ENCODE measurements around the gene POTEI.
"Not testable (repeated sequence)": the region's sequence is repeated elsewhere in the genome, so short reads cannot be mapped to it uniquely, and the experiment has no call there.

Gene POTEI

DNA sequence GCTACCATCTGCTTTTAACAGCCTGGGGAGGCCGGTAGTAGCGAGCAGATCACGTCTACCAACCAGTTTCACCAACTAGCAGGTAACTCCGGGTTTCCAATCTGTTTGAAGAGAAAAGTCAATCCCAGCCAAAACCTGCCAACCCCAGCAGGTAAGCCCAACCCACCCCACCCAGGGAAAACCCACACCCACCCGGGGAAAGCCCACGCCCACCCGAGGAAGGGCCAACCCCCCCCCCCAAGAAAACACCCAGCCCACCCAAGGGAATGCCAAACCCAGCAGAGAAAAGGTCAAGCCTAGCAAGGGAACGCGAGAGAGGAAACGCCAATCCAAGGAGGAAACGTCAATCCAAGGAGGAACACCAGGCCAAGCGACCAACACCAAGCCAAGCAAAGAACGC is at the start of gene POTEI:
POTEI (minus strand) TSS at position 101 of the 400 bp plus-strand sequence; CDS start at position 8, 93 bp downstream.
- not testable (repeated sequence) for FAIRE-seq; DNase-seq (ENCODE audit: low spot score)

DNA sequence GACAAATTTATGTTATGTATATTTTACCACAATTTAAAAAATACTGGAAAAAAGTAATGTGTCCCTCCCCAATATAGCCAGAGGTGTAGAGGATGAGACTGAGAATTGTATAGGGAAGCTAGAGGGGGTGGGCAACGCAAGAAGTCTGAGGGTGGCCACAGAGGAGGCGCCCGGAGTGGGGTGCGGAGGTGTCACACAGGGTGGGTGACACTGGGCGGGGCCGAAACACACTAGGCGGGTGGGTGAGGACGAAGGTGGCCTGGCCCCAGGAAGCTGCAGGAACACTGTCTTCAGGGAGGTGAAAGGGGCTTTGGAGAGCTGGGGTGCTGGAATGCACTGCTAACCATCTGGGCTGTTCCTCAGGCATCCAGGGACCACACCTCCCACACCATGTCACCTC is 47.3 kb upstream of the POTEI start:
- not testable (repeated sequence) for DNase-seq (ENCODE audit: low spot score); FAIRE-seq

DNA sequence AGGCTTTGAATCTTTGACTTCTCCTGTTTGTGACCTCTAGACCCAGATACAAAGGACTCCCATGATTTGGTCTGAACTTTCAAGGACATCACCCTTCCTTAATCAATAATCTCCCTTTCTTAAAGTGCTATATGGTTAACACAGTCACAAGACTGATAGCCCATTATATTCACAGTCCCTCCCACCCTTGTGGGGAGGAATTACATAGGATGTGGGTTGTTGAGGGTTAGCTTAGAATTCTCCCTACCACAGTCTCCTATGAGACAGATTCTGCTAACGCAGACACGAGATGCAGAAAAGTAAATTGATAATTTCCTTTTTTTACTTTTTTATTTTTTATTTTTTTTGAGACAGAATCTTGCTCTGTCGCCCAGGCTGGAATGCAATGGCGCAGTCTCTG is 45.0 kb upstream of the POTEI start:
- DNase-seq (ENCODE audit: low spot score): not testable (repeated sequence)

DNA sequence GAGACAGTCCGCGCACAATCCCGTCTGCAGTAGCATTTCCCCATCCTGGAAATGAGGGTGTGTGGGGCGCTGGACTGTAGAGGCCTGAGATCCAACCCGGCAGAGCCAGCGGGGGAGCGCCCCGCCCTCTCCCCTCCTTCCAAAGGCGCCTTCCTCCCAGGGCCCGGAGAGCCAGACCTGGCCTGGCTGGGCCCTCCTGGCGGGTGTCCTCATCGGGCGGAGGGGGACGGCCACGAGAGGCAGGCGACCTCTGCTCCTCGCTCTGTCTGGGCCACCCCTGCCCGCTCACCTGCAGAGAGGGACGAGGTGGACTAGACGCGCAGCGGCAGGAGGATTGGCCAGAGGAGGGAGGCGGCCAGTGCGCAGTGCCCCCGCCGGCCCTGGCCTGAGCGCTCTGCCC is 40.3 kb upstream of the POTEI start:
- DNase-seq (ENCODE audit: low spot score); FAIRE-seq: not testable (repeated sequence)

More for the DNA sequence above, 45.0 kb upstream of the POTEI start:
- FAIRE-seq: not testable (repeated sequence)

DNA sequence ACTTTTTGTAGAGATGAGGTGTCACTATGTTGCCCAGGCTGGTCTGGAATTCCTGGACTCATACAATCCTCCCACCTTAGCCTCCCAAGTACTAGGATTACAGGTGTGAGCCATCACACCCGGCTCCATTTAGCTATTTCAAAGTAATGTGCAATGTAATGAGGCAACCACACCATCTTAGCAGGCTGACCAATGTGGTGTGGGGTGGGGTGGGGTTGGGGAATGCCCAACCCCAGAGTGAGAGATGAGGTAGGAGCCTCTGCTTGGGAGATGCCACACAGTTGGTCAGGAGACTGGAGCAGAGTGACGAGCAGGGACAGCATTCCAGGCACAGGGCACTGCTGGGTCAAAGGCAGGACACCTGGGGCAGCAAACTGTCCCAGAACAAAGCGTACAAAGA is 39.3 kb upstream of the POTEI start:
- not testable (repeated sequence) for FAIRE-seq; DNase-seq (ENCODE audit: low spot score)

DNA sequence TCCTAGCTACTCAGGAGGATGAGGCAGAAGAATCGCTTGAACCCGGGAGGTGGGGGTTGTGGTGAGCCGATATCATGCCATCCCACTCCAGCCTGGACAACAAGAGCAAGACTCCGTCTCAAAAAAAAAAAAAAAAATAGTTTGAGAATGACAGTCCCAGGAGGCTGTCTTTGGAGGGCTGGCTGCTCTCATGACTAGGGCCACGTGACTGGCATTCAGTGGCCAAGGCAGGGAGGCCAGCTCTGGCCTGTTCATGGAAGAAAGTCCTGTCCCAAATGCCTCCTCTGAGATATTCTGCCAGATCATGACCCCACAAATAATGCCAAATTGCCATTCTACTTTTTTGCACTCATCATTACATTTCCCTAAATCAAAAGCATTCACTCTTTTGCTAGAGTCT is 35.9 kb upstream of the POTEI start:
- FAIRE-seq; DNase-seq (ENCODE audit: low spot score): not testable (repeated sequence)

DNA sequence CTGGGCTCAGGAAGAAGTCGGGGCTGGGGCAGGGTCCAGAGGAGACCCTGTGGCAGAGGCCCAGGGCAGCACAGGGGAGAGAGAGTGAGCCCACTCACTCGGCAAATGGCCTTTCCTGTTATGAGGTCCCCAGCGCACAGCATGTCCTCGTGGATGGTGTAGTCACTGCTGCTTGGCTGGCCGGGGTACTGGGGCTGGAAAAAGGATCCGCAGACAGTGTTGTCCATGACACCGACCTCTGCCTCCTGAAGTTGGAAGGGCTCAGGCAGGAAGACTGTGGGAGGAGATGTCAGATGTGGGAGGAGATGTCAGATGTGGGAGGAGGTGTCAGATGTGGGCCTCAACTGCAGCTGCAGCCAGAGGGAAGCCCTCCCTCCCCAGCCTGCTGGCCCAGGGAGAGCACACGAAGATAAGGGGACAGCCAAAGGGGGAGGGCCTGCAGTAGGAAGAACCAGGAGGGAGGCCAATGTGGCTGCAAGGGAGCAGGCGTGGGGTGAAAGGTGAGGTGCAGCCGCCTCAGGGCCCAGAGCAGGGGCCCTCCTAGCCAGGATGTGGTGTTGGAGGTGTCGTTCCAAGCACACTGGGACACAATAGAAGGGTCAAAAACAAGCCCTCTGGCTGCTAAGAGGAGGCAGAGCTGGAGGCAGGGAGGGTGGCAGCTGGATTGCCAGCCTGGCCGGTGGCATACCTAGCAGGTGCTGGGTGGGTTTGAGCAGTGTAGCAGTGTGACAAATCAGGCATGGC is 34.8 kb upstream of the POTEI start:
- not testable (repeated sequence) for FAIRE-seq; DNase-seq (ENCODE audit: low spot score)

DNA sequence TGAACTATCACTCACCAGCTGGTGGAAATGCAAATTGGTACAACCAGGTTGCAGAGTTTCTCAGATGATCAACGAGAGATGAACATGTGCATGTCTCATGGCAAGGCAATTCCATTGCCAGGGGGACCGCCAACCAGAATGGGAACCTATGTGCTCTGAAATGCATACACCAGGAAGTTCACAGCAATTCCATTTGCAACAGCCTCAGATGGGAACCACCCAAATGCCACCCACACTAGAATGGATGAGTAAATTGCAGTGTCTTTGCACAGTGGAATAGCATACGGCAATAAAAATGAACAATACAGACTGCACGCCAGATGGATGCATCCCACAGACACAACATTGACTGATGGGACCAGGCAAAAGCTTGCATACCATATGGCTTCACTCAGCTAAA is 33.7 kb upstream of the POTEI start:
- not testable (repeated sequence) for FAIRE-seq; DNase-seq (ENCODE audit: low spot score)

DNA sequence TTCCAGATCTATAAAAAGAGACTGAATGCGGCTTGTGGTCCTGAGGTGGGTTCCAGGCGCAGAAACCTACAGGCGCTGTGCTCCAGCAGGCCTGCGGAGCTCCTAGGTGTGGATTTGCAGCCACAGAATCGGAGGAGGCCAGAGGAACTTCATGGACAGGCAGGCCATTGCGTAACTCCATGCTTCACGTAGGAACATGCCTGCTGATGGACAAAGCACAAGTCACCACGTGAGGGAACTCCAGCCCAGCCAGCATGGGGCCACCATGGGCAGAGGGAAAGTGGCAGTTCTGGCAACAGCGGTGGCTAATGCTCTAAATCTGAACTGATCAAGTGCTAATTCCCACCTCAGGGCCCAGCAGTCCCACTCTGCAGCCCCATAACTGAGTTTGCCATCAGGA is 29.1 kb upstream of the POTEI start:
- not testable (repeated sequence) for DNase-seq (ENCODE audit: low spot score); FAIRE-seq

DNA sequence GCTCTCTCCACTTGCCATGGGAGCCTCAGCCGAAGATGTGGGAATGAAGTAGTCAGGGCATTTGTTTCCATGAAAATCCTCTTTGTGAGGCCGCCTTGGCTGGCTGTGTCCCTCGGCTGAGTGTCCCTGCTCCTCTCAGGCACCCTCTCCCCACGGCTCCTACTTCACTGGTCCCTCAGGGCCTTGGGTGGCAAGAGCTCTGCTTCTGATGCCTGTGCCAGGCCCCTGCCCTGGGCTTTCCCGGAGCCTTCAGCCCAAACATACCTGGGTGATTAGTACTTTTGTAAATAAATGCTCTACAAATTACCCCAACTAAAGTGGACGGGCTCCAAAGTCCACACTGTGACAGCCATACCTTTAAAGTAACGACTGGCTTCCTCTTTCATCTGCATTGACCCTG is 27.5 kb upstream of the POTEI start:
- FAIRE-seq; DNase-seq (ENCODE audit: low spot score): not testable (repeated sequence)

DNA sequence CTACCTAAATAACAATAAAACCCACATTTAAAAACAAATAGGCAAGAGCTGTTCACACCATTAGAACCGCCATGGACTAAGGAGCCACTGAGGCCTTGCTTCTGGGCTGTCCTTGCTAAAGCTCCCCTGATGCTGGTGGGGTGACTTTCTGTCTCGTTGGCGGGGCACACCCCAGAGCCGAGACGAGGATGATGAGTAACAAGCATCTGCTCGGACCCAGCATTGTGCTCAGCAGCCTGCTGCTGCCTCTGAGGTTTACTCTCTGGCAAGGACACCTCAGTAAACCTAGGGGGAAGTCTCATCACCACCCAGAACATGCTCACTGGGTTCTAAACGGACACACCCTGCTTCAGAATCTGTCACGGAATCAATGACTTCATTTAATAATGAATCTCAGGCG is 22.5 kb upstream of the POTEI start:
- FAIRE-seq; DNase-seq (ENCODE audit: low spot score): not testable (repeated sequence)

DNA sequence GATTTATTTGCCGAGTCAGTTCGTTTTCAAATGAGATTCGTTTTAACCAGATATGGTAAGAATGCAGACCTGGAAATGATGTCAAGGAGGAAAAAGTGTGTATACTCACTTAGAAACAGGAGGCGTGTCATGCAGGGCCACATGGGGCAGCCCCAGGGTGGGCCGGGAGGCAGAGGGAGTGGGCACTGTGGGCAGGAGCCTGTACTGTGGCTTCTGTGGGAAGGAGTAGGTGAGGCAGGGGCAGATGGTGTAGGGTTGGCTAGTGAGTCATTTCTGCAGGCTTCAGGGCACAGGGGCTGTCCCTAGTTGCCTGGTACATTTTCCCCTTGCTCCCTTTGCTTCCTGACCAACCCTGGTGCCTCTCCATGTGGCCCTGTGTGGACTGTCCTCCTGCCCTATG is 22.1 kb upstream of the POTEI start:
- FAIRE-seq; DNase-seq (ENCODE audit: low spot score): not testable (repeated sequence)

DNA sequence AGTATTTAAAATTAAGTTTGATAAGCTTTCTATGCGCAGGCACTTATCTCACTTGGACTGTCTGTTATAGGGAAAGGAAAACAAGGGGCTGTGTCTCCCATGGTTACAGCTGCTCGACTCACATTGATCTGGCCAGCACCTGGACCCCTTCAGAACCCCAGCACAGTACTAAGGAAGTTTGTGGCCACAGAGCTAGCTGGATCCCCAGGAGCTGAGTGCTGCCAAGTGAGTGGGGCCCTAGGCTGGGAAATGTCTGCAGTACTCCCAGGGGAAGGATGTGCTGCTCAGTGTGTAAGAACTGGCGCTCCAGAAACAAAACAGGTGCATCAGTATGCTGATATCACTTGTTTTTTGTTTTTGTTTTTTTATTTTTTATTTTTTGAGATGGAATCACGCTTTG is 21.1 kb upstream of the POTEI start:
- DNase-seq (ENCODE audit: low spot score); FAIRE-seq: not testable (repeated sequence)

DNA sequence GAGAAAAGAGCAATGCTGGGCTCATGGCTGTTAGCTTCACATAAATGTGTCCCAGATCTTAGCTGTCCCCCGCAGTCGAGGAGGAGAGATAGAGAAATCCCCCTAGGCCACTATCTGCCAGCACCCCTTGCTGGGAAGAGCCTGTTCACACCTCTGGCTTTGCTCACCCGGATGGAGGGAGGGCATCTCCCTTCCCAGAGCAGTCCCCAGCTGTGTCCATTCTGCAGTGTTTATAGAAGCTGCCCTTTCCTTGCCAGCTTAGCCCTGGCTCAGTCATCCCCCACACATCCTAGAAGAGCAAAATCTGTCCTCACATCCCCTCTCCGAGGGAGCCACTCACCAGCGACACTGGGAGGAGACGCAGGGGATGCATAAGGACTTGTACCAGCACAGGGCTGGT is 20.4 kb upstream of the POTEI start:
- not testable (repeated sequence) for DNase-seq (ENCODE audit: low spot score); FAIRE-seq

DNA sequence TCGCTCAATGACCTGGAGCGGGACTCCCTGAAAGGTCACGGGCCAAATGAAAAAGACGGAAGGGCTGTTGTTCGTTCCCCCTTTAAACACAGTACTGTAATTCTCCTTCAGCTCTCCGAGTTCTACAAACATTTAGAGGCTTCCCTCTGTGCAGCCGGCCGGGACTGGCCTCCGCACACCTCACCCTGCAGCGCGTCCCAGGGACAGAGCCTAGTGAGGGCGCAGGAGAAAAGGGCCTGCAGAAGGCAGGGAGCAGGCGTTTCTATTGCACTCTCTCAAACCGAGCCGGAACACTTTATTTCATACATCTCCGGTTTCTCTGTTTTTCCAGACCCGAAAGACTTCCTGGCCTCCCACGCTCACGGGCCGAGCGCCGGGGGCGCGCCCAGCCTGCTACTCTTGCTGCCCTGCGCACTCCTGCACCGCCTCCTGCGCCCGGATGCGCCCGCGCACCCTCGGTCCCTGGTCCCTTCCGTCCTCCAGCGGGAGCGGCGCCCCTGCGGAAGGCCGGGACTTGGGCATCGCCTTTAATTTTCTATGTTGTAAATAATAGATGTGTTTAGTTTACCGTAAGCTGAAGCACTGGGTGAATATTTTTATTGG is 18.3 kb upstream of the POTEI start:
- FAIRE-seq; DNase-seq (ENCODE audit: low spot score): not testable (repeated sequence)

DNA sequence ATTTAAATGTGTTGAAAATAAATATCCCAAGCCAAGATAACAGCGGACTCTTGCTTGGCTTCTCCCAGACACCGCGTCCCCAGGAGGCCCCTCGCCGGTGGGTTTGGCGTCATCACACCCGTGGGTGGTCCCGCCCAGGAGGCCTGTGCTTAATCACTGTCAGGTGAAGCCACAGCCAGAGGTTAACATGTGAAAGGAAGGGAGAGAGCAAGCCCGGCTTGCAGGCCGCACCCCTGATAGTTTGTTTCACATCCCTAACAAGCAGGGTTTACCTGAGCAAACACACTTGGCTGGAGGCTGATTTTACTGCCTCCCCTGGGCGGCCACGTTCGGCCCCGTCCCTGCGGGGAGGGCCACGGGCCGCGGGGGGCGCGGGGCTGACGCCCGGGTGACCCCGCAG is 13.3 kb upstream of the POTEI start:
- FAIRE-seq; DNase-seq (ENCODE audit: low spot score): not testable (repeated sequence)

DNA sequence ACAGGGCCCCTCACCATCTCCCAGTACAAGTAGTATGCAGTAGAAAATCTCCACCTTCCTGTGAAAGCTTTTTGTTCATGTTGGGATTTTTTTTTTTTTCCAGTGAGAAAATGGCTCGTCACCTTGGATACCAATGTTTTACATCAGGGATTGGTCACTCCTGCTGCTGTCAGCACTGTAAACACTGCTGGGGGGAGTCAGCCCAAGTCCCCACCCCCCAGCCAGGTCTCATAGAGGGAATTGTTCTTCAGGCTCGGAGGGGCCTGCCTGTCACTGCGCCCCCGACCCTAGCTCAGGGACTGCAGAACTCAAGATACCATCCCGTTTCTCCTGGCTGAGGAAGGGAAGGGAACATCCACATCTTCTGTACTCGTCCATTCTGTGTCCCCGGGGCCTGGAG is 11.9 kb upstream of the POTEI start, which contains the start of gene CFC1B:
CFC1B (plus strand) TSS at position 231 of the 400 bp plus-strand sequence. CDS start 263 bp downstream, outside the sequence.
- DNase-seq (ENCODE audit: low spot score); FAIRE-seq: not testable (repeated sequence)

DNA sequence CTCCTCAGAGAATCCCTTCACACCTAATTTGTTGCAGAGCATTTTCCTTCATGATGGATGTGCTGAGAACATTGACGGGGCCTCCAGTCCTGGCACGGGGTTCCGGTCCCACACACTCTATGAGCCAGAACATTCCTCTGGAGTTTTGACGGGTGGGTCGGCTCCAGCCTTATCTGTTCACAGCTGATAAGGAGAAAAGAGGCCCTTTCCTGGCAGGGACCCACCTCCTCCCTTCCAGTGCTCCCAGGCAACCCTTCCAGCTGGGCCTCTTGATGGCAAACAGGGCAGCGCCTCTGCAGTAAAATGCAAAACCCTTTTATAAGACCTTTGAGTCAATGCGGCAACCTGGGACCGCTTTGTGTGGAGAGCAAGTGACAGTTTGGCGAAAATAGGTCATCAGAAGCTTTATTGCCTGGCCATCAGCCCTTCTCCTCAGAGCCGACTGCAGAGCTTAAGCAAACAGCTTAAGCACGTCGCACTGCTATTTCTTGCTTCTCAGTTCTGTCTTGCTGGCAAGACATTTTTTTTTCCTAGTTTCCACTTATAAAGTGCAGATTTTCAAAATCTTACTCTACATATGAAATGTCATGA is 9.5 kb upstream of the POTEI start:
- FAIRE-seq; DNase-seq (ENCODE audit: low spot score): not testable (repeated sequence)

DNA sequence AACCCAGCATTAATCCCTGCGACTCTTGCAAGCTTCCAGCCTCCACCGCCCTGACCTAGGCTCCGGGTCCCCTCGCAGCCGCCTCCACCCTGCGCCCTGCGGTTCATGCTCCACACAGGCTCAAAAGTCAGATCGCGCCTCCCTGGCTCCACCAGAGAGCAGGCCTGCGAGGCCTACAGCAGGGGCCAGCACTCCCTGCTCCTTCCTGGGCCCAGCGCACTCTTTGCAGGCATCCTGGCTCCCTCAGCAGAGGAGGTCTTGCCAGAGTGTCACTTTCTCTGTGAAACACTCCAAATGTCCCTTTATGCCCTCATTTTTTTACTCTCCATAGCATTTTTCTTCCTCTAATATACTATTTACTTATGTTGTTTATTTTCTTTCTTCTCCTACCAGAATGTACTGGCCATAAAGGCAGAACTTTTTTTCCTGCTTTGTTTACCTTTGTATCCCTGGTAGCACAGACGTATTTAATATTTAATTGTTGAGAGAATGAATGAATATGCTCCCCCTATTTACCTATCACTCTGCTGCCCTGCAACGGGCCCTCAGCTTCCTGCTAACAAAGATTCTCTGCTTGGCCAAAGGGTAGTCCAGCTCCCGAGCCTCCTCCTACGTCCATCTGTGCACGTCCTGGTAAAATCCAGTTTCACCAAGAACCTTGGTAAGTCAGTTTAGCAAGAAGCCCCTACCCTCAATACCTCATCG is 2.8 kb upstream of the POTEI start:
- FAIRE-seq; DNase-seq (ENCODE audit: low spot score): not testable (repeated sequence)

DNA sequence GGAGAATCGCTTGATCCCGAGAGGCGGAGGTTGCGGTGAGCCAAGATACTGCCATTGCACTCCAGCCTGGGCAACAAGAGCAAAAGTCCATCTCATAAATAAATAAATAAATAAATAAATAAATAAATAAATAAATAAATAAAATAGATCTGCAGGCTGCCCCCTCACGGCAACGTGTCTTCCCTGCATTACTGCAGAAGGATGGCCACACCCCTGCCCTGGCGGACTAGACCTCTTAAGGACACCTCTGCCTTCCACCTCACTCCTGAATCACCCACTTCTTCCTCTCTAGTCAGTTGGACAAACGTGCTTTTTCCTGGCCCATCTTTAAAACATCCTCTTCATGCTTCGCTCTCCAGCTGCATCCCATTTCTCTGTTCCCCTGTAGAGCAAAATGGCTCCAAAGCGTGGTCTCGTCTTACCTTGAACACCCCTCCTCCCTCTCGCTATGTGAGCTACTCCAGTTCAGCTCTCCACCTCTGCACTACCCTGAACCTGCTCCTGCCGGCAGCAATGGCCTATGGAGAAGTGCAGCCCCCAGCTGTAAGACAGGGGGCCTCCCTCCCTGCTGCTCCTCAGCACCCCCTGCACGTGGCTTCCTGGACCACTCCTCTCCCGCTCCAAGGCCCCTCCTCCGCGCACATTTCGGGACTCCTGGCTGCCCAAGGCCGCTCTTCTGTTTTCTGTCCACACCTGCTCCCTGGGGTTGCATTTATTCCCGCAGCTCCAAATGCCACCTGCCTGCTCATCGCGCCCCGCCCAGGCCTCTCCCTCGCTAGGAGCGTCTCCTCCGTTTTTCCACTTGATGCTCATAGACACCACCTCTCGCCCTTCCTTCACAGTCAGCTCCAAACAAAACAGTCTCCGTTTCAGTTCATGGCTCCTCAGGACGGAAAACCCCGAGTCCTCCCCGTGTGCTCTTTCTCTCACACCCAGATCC is 1.9 kb upstream of the POTEI start:
- not testable (repeated sequence) for FAIRE-seq; DNase-seq (ENCODE audit: low spot score)
